Right lobe of liver (tissue), 4 donors: ENCODE data around the gene FGD4.

Experiments
- POLR2A ChIP-seq: fragments of 450-650 bp; IDR thresholded peaks from one replicate; pipeline ENCODE4 v1.6.1; 2017; ENCODE audit warnings: antibody characterized with exemption, mild to moderate bottlenecking
- TF ChIP-seq, protein P1 (sequence below), 4 donors: fragments of 200-600 bp in 3 of 4; fragments of 450-650 bp in 1 of 4; IDR thresholded peaks; one replicate each; pipeline versions ENCODE4 v1.5.1 to v1.8.0; 2016 to 2022; ENCODE audit warnings: antibody characterized with exemption in 4 of 4, mild to moderate bottlenecking in 2 of 4
- donor health status: DM: no; HTN: no; CAD: no.
- donor health status: DM: no; HTN: no; CAD: no.
- donor health status: DM: no; HTN: yes; CAD: no.

DNA sequence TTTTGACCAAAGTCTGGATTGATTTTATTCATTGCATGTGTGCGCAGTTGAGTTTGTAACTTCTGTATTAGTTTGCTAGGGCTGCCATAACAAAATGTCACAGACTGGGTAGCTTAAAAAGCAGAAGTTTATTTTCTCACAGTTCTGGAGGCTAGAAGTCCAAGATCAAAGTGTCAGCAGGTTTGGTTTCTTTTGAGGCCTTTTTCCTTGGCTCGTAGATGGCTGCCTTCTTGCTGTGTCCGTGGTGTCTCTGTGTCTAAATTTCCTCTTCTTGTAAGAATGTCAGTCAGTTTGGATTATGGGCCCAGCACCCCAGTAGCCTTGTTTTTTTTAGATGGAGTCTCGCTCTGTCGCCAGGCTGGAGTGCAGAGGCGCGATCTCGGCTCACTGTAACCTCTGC is 291.6 kb downstream of the FGD4 start:
- TF ChIP-seq, protein P1, sequence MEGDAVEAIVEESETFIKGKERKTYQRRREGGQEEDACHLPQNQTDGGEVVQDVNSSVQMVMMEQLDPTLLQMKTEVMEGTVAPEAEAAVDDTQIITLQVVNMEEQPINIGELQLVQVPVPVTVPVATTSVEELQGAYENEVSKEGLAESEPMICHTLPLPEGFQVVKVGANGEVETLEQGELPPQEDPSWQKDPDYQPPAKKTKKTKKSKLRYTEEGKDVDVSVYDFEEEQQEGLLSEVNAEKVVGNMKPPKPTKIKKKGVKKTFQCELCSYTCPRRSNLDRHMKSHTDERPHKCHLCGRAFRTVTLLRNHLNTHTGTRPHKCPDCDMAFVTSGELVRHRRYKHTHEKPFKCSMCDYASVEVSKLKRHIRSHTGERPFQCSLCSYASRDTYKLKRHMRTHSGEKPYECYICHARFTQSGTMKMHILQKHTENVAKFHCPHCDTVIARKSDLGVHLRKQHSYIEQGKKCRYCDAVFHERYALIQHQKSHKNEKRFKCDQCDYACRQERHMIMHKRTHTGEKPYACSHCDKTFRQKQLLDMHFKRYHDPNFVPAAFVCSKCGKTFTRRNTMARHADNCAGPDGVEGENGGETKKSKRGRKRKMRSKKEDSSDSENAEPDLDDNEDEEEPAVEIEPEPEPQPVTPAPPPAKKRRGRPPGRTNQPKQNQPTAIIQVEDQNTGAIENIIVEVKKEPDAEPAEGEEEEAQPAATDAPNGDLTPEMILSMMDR (IDR thresholded peaks at IDR 0.05): no peak
- no peak for TF ChIP-seq POLR2A
